Glomerular endothelial cell (primary cell): ENCODE measurements around the gene ZNF823. TPM values are rescaled to one million over a fixed set of nuclear protein-coding genes. Genes with fewer than 3 reads are reported as not detected.
A peak's percentile ranks its signal among the peaks of the same experiment; 100 is the strongest.

Source experiments
- DNase-seq: peaks from one replicate; pipeline ENCODE4 v3.0.0-alpha.2; 2011; ENCODE audit warnings: low read depth, low spot score; ENCODE audit errors: extremely low read depth
- total RNA-seq: library from RNA; depleted of rRNA; stranded (reverse); fragments of >200 nt; gene quantifications from 2 replicates; pipeline ENCODE4 v1.2.3, GENCODE V29; 2015

Gene ZNF823
- total RNA-seq, 1 donor from 2014 or later: 3.4 TPM

DNA sequence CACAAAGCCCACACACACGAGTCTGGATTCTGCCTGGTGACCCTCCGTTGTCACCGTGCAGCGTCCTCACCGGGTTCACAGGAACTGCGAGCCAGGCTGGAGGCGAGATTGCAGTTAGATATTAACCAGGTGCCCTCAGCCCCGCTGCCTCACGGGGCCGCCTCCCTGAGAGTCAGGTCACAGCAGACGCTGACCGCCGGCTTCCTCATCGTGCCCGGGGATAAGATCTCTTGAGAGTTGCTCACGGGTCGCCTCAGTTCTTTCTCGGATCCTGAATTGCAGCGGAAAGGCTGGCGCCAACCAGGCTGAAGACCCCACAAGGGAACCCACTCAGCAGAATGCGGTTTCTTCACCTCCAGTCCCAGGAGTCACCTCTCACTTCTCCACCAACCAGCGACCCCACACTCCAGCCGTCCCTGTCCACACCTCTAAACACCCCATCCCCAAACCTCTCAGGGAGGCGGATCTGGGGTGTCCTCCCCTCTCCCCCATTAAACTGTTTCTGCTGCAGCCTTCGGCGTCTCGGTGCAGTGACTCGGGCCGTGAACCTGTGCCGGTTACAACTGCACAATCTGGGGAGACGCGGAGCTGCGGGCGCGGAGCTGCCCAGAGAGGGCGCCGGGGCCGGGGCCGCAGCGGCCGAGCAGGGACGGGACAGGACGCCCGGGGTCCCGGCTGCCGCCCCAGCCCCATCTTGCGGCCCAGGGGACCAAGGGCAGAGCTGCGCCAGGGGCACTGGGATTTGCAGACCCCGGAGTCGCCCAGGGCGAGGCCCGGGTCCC, 591 bp downstream of the ZNF823 start:
- DNase-seq: no peak

DNA sequence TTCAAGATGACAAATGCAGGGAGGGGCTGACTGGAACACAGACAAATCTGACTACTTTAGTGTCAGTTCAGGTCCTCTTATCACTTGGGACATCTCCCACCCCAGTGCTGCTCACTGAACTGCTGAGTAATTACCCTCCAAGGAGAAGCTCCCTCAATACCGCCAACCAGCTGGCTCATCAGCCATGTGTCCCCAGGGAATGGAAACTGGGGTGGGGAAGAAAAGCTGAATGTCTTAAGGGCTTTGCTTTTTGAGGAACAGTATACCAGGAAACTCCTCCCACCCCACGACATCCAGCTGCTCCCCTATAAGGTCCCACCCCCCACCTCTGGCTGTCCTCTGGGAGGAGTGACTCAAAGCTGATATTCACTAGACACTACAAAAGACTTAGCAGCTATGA, 2.0 kb downstream of the ZNF823 start:
- no peak for DNase-seq

DNA sequence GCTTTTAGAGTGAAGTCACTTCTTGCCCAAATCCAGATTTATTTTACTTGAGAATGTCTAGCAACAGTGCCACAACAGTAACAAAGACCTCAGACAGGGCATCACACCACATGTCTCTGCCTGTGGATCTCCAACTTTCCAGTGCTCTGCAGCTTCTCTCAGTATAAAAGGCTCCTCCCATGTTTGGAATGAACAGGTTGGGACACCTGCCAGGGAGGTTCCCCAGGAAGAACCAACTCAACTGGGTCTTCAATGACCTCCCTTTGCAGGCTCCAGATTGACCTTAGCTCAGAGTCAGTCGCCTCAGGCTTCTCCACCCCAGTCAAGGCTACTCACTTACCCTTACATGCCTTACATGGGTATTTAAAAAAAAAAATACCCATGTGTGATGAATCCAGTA, 3.4 kb downstream of the ZNF823 start:
- no peak for DNase-seq

DNA sequence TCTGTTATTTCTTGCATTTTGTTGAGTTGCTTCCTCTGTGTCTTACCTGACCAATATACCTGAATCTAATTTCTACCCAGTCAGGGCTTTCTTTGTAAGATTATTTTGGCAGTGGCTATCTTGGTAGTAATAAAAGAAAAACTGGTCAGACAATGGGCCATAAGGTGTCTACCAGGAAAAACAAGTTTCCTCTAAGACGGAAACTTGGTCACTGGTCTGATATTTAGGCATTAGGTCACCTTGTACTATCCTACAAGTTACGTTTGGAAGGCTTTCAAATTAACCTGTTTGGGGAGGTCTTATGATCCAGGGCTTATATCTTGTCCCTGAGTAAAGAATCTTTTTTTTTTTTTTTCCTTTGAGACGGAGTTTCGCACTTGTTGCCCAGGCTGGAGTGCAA, 9.2 kb downstream of the ZNF823 start:
- DNase-seq: no peak

DNA sequence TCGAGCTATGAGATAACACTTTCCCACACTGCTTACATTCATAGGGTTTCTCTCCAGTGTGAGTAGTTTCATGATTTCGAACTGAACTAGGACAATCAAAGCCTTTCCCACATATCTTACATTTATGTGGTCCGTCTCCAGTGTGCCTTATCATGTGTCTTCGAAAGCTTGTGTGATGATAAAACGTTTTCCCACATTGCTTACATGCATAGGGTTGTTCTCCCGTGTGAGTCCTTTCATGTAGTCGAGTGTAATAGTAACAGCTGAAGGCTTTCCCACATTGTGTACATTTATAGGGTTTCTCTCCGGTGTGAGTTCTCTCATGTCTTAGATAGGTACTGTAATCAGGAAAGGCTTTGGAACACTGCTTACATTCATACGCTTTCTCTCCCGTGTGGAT, 16.3 kb downstream of the ZNF823 start:
- DNase-seq: no peak

DNA sequence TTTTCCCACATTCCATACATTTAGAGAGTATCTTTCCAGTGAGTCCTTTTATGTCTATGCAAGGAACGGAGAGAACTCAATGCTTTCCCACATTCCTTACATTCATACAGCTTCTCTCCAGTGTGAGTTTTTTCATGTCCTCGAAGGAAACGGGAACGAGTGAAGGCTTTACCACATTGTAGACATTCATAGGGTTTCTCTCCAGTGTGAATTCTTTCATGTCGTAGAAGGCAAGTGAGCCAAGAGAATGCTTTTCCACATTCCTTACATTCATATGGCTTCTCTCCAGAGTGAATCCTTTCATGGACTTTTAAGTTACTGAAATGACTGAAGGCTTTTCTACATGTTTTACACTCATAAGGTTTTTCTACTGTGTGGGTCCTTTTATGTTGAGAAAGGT, 17.1 kb downstream of the ZNF823 start:
- no peak for DNase-seq

DNA sequence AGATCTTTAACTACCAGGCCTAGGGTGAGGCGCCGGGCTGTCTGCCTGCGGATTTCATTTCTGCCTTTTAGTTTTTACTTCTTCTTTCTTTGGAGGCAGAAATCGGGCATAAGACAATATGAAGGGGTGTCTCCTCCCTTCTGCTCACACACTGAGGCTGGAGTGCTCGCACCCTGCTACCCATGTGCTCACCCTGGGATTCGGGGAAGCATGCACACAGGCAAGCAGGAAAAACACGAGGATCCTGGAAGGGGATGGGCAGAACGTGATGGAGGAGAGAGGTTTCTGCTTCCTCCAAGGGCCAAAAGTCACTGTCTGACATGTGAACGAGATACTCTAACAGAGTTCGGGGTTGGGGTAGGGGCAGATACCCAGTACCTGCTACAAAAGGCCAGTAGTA, 28.4 kb downstream of the ZNF823 start:
- DNase-seq: no peak

DNA sequence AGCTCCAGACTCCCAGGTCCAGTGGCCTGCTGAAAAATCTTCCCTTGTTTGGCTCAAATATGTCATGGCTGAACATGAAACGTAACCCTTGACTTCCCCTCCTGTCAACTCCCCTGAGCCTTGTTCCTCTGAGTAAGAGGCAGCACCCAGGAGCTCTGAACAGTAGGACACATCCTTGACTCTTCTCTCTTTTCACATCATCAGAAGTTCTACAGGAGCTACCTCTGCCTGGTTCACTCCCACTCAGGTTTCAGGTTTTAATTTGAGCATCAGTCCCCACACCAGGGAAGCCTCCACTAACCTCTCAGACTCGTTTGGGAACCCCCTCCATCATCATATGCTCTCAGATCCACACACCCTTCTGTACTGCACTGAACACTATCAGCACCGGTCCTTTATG, 30.3 kb downstream of the ZNF823 start:
- DNase-seq: no peak

DNA sequence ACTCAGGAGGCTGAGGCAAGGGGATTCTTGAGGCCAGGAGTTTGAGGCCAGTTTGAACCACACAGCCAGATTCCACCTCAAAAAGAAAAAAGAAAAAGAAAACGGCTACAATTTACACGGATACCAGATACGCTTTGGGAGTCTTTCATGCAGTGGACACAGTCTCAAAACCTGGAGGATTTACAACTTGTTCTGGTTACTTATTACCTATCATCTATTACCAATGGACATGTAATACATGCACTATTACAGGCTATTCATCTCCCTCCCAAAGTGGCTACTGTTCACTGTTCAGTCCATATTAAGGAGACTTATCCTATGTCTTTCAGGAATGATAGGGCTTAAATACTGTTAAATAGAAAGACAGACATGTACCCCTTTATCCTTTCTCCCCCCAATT, 33.3 kb downstream of the ZNF823 start:
- DNase-seq: no peak

DNA sequence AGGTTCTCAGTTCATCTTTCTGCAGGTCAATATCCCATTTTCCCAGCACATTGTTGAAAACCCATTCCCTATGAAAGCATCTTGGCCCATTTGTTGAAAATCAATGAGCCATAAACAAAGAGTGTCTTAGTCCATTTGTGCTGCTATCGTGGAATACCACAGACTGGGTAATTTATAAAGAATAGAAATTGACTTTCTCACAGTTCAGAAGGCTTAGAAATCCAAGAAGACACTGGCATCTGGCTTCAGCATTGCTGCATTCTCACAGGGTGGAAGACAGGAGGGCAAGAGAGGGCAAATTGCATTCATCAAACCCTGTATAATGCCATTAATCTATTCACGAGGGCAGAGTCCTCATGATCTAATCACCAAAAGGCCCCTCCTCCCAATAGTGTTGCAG, 34.1 kb downstream of the ZNF823 start:
- DNase-seq: no peak

DNA sequence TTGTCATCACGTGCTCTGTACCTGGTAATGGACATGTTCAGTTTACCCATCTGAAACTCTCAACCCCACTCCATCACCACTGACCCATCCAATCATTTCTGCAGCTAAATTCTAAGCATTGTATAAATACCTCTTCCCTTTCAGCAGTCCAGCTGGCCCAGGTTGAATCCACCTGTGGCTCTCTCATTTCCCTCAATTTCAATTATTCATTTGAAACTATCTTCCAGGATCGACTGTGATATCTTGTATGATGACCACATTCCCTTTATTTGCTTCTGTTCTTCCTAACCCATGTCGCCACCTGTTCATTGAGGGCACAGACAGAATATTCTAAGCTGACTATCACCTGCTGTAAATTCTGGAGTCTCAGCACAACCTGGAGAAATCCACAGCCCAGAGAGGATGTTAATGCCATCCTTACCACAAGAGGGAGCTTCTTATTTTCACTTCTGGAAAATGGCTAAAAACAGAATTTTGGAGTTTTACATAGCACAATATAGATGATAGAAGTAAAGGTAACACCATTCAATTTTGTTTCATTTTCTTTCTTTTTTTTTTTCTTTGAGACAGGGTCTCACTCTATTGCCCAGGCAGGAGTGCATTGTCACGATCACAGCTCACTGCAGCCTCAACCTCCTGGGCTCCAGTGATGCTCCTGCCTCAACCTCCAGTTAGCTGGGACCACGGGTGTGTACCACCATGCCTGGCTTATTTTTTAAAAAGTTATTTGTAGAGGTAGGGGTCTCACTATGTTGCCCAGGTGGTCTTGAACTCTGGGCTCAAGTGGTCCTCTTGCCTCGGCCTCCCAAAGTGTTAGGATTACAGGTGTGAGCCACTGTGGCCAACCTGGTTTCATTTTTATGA, 38.6 kb downstream of the ZNF823 start:
- no peak for DNase-seq

DNA sequence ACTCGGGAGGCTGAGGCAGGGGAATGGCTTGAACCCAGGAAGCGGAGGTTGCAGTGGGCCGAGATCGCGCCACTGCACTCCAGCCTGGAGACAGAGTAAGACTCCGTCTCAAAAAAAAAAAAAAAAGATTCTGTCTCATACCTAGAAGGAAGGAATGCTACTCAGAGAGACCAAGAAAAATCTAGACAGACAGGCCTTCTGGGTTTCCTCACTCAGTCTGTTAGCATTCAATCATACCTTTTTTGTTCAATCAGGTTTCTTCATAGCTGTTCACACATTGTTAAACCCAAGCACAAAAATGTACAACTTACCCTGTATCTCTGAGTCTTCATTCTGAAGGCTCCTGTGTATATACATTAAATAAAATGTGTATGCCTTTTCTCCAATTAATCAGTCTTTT, 40.5 kb downstream of the ZNF823 start:
- DNase-seq: no peak

DNA sequence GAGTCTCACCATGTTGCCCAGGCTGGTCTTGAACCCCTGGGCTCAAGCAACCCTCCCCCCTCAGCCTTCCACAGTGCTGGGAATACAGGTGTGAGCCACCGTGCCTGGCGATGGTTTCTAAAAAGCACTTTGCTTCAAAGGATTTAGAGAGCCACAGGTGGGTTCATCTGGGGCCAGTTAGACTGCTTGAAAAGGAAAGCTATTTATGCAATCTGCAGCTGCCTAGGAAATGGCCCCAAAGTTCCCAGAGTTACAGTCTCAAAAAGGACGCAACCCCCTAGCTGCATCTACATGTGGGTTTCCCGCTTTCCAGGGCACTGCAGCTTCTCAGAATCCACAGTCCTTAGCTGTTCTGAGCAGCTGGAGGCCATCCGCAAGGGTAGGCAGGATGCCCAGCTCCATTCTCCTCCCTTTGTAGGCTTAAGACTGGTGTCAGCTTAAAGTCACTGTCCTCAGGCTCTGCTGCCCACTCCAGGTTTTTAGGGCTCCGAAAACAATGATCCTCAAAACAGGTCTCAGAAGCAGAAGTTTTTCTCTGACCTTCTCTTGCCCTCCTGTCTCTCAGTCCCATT, 41.4 kb downstream of the ZNF823 start:
- DNase-seq: no peak

DNA sequence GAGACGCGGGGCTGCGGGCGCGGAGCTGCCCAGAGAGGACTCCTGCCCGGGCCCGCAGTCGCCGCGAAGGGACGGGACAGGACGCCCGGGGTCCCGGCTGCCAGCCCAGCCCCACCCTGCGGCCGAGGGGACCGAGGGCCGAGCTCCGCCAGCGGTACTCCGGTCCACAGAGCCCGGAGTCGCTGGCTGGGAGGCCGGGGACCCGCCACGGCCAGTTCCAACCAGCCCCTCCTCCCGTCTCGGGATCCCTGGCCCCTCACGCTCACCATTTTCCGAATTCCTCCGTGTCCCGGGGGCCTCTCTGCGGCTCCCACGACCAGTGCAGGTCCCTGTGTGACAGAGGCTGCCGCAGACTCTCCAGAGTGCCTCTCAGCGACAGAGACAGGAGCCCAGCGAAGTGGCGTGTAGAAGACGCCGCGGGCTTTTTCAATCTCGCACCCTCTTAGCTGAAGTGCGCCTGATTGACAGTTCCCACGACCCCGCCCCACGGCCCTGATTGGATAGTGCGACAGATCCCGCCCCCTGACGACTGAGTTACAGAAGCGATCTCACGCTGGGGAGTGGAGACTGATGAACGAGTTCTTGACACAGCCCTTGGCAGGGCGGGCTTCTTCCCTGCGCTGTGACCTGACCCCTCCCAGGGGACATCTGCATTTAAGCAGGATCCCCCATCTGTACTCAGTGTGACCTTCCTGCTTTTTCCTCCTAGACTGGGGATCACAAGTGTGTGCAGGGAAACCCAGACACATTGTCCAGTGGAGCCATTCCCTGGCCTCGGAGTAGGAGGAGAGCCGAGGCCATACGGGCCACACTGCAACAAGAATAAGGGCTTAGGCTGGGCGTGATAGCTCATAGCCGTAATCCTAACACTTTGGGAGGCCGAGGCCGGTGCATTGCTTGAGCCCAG, 44.0 kb downstream of the ZNF823 start:
- peak; percentile 66 for DNase-seq

DNA sequence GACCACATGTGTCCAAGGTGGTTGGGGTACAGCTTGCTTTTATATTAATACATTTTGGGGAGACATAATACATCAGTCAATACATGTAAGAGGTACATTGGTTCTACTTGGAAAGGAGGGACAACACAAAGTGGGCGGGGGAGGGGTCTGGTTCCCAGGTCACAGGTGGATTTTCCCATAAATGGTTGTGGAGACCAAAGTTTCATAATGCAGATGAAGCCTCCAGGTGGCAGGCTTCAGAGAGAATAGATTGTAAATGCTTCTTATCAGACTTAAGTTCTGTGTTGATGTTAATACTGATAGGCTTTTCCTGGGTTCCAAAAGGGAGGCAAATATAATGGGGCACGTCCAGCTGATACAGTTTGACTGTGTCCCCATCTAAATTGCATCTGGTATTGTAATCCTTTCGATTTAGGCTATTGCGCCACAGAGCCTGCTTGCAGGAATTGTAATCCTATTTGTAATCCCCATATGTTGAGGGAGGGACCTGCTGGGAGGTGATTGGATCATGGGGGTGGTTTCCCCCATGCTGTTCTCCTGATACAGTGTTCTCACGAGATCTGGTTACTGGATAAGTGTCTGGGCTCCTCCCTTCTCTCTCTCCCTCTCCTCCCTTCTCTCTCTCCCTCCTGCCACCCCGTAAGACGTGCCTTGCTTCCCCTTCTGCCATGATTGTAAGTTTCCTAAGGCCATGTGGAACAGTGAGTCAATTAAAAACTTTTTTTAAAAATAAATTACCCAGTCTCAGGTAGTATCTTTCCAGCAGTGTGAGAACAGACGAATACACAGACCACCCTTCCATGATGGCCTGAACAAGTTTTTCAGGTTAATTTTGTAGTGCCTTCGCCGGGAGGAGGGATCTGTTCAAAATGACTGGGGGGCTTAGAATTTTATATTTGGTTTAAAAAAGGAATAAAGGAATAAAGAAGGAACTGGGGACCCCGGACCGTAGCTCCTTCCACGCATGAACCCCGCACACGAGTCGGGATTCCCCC, 44.9 kb downstream of the ZNF823 start:
- DNase-seq: no peak

DNA sequence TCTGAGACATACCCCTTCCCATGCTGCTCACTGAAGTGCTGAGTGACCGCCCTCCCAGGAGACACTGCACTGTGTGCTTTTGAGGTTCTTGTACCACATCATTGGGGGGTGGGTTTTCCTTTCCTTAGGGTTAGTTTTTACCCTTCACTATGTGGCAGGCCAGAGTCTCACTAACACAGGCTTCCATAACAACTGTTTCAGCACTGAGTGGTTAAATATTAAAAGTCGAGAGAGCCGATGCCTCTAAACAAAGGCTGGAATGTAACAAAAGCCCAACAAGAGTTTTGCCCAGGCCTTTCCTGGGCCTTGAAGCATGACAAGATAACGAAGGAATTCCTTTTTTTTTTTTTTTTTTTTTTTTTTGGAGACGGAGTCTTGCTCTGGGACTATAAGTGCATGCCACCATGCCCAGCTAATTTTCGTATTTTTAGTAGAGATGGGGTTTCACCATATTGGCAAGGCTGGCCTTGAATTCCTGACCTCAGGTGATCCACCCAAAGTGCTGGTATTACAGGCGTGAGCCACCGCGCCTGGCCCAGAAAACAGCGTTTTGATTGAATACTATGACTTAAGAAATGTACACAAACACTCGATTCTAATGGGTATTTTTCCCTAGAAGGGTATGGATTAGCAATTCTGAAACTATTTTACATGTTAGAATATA, 46.5 kb downstream of the ZNF823 start:
- no peak for DNase-seq

DNA sequence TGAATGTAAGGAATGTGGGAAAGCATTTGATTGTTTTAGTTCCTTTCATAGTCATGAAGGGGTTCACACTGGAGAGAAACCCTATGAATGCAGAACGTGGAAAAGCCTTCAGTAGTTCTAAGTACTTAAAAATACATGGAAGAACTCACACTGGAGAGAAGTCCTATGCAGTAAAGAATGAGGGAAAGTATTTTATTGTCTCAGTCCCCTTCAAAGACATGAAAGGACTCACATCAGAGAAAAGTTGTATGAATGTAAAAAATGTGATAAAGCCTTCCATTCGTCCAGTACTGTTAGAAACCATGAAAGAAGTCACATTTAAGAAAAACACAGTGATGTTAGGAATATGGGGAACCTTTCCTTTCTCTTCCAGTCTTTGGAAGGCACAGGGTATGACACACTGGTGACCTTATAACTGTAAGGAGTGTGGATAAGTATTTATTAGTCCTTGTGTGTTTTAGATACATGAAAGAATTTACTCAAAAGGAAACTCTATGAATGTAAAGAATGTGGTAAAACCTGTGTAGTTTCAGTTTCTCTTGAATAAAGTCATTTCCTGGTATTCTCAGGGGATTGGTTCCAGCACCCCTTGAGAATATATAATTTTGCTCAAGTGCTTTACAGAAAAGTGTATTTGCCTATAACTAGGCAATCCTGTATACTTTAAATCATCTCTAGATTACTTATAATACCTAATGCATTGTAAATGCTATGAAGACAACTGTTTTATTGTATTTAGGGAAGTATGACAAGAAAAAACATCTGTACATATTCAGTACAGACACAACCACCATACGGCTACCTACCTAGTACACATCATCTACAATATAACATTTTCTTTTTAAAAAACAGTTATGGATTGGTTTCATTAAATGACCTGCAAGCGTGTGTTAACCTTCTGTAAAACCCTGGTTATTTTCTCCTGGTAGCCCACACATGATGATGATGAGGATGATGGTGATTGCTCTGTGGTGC, 52.8 kb downstream of the ZNF823 start:
- DNase-seq: no peak
